DMS153 treated with DMSO at 0.1 percent for 48 hours (cell line): ENCODE measurements around the gene CFAP74.
A peak's percentile ranks its signal among the peaks of the same experiment; 100 is the strongest.

Experiments
- DNase-seq: peaks from one replicate; lab custom pipeline; 2025; ENCODE audit not compliant: unreplicated experiment; lab: John Stamatoyannopoulos, UW

The CFAP74 gene

DNA sequence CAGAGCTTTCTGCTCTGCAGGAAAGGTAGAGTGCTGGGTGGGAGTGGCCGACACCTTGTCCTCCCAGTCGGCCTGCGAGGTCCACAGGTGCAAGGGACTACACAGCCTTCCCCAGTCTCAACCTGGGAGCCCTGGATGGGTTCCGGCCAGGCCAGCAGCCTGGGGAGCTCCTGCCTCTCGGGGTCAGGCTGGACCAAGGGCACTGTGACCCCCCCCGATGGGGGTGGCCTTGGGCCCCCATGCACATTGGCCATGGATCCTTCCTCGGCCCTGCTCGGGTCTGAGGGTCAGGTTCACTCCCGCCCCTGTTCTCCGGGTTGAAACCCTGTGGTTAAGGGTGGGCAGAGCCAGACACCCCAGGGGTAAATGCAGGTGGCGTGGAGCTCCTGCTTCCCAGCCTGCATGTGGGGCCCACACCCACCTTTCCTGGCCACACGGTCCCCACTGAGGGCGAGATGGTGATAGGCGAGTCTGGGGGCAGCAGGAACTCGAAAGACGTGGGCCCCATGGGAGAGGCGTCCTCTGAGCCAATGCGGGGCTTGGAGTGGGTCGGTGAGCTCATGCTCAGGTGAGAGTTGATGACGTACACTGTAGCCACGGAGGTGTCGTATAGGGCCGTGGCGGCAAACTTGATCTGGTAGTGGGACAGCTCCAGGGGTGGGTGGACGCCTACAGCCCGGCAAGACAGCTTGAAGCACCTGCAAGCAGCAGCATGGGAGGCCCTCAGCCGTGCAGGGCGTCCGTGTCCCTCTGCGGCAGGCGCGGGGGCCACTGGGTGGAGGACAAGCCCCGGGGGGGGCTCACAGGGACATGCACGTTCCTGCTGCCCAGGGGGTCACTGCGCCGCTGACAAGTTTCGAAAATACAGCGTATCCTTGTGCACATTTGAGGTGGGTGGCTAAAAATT is 73.7 kb downstream of the CFAP74 start:
- DNase-seq = no peak

DNA sequence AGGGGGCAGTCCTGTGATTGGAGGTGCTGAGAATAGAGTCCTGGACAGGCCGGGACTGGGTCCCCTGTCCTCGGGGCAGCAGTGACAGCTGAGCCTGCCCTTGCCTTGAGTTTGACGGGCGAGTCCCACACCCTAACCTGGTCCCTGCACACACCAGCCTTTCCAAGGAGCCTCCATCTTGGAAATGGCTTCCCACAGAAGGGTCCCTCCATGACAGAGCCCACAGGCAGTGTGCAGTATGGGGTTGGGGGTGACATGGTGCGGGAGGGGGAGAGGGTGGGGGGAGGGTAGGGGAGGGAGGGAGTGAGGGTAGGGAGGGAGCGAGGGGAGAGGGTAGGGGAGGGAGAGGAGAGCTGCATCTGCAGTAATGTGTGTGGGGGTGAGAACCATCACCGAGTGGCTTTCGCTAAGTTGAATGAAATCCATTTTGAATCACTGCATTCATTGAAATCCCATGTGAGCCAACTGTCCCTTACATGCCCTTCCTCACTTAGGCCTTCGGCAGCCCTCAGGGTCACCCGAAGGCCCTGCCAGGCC is 74.4 kb downstream of the CFAP74 start:
- no peak for DNase-seq

GRCh38 chr1:1928231-1929101 is 75.1 kb downstream of the CFAP74 start:
- DNase-seq = no peak

DNA sequence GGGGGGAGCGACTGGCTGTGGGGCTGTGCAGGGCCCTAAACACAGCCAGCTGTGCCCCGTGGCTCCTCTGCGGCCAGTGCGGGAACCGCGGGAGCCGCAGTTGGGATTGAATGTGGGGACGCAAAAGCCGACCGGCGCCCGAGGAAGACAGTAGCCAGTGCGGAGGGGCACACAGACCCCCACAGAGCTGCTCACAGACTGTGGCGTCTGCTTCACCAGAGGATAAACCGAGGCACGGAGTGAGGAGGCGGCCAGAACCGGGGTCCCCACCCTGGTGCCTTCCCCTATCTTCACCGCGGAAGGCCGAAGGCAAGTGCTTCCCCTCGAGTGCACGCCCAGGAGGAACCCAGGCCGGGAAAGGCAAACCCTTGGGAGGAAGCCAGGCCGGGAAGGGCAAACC is 75.8 kb downstream of the CFAP74 start:
- DNase-seq = no peak

GRCh38 chr1:1926886-1927660 is 76.5 kb downstream of the CFAP74 start:
- no peak for DNase-seq

GRCh38 chr1:1926346-1926811 is 77.2 kb downstream of the CFAP74 start:
- DNase-seq = no peak

DNA sequence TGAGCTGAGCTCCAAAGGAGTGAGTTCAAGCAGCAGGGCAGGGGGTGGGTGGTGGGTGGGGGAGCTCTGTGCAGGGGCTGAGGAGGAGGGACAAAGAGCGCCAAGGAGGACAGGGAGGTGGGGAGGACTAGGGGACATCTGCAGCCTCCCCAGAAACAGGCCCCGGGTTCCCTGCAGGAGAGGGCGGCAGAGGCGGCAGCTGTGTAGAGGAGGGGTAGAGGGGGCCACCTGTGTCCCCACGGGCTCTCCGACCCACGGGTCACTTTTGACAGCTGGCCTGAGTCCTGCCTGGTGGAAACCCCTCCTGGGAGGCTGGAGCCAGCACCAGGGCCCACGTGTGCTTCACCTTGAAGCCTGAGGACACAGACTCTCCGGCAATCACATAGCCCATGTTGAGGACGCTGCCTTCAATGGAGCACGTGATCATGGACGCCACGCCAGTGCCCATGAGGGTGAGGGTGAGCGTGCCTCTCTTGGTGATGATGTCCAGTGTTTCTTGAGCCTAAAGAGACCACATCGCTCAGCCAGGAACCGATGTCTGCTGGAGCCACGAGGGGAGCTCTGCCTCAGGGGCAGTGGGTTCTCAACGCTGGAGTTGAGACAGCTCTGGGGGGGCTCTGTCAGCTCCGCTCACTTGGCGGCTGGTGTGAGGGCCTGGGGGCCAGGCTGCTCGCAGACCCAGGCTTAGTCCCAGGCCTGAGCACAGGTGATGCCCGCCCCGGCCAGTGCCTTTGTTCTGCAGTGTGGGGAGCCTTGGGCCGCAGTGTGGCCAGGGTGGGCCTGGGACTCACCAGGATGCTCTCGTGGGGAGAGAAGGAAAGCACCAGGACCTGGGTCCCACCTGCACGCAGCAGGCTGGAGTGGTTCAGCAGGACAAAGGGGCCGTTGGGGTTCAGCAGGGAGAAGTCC is 77.9 kb downstream of the CFAP74 start:
- no peak for DNase-seq

DNA sequence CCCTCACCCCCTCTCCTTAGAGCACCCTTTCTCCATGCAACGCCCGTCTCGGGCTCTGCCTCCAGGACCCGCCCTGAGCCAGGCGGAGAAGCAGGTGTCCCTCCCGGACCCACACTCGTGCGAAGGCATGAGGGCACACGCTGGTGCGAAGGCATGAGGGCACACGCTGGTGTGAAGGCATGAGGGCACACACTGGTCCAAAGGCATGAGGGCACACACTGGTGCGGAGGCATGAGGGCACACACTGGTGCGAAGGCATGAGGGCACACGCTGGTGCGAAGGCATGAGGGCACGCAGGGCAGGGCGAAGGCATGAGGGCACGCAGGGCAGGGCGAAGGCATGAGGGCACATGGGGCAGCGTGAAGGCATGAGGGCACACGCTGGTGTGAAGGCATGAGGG is 78.7 kb downstream of the CFAP74 start:
- no peak for DNase-seq

DNA sequence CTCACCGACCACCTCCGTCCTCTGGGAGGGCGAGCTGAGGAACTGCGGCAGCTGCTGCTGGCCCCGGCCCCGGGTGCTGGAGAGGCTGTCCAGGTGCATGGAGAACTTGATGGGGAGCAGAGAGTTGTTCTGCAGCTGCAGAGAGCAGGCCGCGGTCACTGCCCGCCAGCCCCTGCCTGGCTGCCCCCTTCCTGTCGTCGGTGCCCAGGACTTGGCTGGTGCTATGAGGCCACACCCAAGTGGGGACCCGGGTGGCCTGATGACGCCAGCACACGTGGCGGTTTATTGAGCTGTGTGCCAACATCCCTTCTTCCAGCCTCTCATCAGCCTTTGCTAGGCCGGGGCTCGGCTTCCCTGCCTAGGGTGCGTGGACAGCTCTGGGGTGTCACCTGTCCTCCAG is 79.2 kb downstream of the CFAP74 start:
- DNase-seq = no peak

- no peak for DNase-seq
These were observed 80.4 kb downstream of the CFAP74 start for GRCh38 chr1:1922956-1923833.

DNA sequence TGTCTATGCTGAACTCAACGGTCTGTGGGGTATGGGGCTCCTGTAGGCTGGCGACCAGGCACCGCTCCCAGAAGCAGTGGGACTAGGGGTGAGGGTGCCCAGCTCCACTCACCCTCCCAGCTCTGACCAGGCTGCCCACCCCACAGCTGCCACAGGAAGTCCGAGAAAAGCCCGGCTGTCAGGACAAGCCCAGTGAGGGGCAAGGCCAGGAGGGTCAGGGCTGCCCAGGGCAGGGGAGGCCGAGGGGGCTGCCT is 81.0 kb downstream of the CFAP74 start:
- no peak for DNase-seq

DNA sequence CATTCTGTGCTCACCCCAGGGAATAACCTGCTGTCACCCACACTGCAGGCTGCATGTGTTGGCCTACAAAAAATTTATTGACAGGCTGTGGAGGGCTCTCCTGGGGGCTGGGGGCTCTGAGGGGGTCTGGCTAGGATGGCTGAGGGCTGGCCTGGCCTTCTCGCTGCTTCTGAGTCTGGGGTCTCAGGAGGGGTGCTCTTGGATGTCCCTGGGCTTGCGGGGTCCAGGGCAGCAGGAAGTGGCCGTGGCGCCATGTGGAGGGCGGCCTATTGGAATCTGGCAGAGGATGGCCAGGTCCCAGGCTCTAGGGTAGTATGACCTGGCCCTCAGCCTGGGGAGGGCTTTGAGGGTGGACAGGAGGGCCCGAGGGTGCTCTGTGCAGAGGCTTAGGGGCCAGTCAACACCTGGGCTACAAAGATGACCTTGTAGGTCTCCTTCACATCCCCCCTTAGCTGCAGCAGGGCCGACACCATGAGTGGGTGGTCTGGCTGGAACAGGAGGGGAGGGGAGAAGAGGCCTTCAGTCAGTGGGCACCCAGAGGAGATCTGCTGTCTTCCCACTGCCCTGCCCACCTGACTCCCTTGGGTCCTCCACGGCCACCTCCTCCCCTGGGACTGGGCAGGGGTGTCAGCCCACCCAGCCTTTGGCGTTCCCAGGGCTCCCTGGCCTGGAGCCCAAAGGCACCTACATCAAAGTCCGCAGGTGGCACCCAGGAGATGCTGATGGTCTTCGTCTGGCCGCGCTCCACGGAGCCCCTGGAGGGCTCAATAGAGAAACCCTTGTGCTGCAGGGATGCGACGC is 81.5 kb downstream of the CFAP74 start:
- no peak for DNase-seq

- DNase-seq = no peak
These were observed 82.1 kb downstream of the CFAP74 start for GRCh38 chr1:1921459-1921862.

- no peak for DNase-seq
These were observed 82.8 kb downstream of the CFAP74 start for GRCh38 chr1:1920608-1921458.

DNA sequence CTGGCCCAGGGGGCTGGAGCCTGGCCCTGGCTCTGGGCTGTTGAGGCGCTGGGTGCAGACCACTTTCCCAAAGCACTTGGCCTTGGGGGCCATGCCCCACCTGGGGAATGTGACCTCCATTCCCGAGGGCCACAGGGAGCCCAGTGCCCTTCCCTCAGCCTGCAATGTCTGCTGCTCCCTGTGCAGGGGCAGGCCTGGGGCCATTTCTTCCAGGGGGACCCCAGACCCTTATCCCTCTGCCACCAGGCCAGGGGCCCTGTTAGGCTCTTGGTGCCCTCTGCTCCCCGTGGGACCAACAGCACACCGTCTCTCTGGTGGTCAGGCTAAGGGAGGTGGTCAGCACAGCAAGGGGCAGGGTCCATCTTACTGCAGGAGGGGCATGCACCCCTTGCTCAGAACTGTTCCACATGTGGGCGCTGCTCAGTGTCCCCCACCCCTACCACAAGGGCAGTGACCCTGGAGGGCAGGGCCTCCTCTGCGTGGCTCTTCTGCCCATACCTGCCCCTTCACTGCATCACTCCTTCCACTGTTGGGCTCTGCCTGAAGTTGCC is 83.5 kb downstream of the CFAP74 start:
- no peak for DNase-seq

DNA sequence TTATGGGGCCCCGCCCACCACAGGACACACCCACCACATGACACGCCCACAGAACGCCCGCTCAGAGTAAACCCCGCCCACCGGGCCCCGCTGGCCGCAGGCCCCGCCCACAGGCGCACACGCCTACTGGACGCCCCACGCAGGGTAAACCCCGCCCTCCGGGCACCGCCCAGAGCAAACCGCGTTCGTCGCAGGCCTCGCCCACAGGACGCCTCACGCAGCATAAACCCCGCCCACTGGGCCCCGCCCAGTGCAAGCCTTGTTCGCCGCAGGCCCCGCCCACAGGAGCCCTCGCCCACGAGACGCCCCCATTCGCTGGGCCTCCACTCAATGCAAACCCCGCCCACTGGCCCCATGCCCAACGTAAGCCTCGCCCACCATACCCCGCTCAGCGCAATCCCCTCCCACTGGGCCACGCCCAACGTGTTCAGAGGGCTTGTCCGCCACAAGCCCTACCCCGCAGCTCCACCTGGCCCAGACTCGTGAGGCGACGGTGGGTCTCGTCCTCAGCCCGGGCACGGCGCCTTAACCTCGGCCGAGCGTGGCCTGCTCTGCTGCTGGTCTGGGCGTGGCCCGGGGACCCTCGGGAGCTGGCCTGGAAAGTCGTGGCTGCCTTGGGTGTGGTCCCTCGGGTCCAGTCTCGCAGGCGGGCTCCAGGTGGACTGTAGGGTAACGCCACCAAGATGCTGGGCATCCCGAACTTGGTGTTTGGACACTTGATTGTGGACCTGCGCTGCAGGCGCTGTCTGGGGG is 84.1 kb downstream of the CFAP74 start:
- peak; percentile 100 for DNase-seq
